ENCODE results near the gene WDR6. TPM values are rescaled to one million over a fixed set of nuclear protein-coding genes. Genes with fewer than 3 reads are reported as not detected.

Gene WDR6
- total RNA-seq, 1 experiment from 2014 or later, result 35.5 TPM

- Histone ChIP-seq H3K36me3 (peaks cover 65% of the 10 kb centered on the region), H3K27ac (no peak overlapping the region)
- no peak for DNase-seq (ENCODE audit: low read depth in 1 of 2, low spot score in 2 of 2)
These were observed 47.2 kb downstream of the WDR6 start for GRCh38 chr3:49054344-49054862.

GRCh38 chr3:49057268-49057667 is 50.1 kb downstream of the WDR6 start:
- no peaks in the 10 kb centered on the region for H3K27me3 ChIP-seq (replicated peaks)
- H3K4me1 ChIP-seq (replicated peaks), result peaks cover 9% of the 10 kb centered on the region; the same call in 1 of the 2 replicates
- no peak for DNase-seq (ENCODE audit: low read depth in 1 of 2, low spot score in 2 of 2)
- no peak overlapping the region for H3K4me3 ChIP-seq
- H3K36me3 ChIP-seq, result peaks cover 72% of the 10 kb centered on the region
- no peak overlapping the region for H3K27ac ChIP-seq
- H3K9me3 ChIP-seq (replicated peaks), result no peaks in the 10 kb centered on the region

More at GRCh38 chr3:49054344-49054862, 47.2 kb downstream of the WDR6 start:
- Histone ChIP-seq H3K9me3 (replicated peaks) (no peaks in the 10 kb centered on the region), H3K4me1 (replicated peaks) (peaks cover 9% of the 10 kb centered on the region; the same call in 1 of the 2 replicates), H3K4me3 (no peak overlapping the region), H3K27me3 (replicated peaks) (no peaks in the 10 kb centered on the region)

DNA sequence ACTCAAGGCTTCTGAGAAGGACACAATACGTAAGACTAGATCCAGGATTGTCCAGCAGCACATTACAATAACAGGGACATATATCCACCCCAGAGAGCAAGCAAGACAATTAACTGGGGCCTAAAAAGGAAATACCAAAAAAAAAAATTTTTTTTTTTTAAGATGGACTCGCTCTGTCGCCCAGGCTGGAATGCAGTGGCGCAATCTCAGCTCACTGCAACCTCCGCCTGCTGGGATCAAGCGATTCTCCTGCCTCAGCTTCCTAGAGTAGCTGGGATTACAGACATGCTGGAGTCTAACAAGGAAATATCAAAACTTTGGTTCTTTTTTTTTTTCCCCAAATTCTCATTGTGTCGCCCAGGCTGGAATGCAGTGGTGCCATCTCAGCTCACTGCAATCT is 50.8 kb downstream of the WDR6 start:
- peaks cover 9% of the 10 kb centered on the region; the same call in 1 of the 2 replicates for H3K4me1 ChIP-seq (replicated peaks)
- DNase-seq (ENCODE audit: low read depth in 1 of 2, low spot score in 2 of 2), result no peak
- no peaks in the 10 kb centered on the region for H3K9me3 ChIP-seq (replicated peaks)
- H3K36me3 ChIP-seq, result peaks cover 66% of the 10 kb centered on the region
- H3K27ac ChIP-seq, result no peak overlapping the region
- H3K4me3 ChIP-seq, result no peak overlapping the region
- no peaks in the 10 kb centered on the region for H3K27me3 ChIP-seq (replicated peaks)

Other genes starting within 250 kb of the WDR6 start
- 16.9 and 26.9 TPM in 2 replicates for gene PRKAR2A, start 159.5 kb upstream of the WDR6 start, total RNA-seq (2014; rRNA removed; shearing (Covaris generic))
- 21.9 and 32.6 TPM in 2 replicates for gene SLC25A20, start 108.5 kb upstream of the WDR6 start, total RNA-seq (2014; rRNA removed; shearing (Covaris generic))
- gene ARIH2, start 88.5 kb upstream of the WDR6 start, total RNA-seq (2014; rRNA removed; shearing (Covaris generic)), result 85.5 and 93.4 TPM in 2 replicates
- gene P4HTM, start 17.1 kb upstream of the WDR6 start, total RNA-seq (2014; rRNA removed; shearing (Covaris generic)), result 25.5 and 34.4 TPM in 2 replicates
- 22.6 and 27.2 TPM in 2 replicates for gene DALRD3, start 11.2 kb downstream of the WDR6 start, total RNA-seq (2014; rRNA removed; shearing (Covaris generic))
- gene NDUFAF3, start 14.7 kb downstream of the WDR6 start, total RNA-seq (2014; rRNA removed; shearing (Covaris generic)), result 54.3 and 109 TPM in 2 replicates
- gene IMPDH2, start 22.0 kb downstream of the WDR6 start, total RNA-seq (2014; rRNA removed; shearing (Covaris generic)), result 105 and 128 TPM in 2 replicates
- 37.8 and 77.3 TPM in 2 replicates for gene QRICH1, start 86.7 kb downstream of the WDR6 start, total RNA-seq (2014; rRNA removed; shearing (Covaris generic))
- gene QARS1, start 97.4 kb downstream of the WDR6 start, total RNA-seq (2014; rRNA removed; shearing (Covaris generic)), result 98.5 and 111 TPM in 2 replicates
- gene USP19, start 113.4 kb downstream of the WDR6 start, total RNA-seq (2014; rRNA removed; shearing (Covaris generic)), result 21.5 and 23.8 TPM in 2 replicates
- gene LAMB2, start 125.7 kb downstream of the WDR6 start, total RNA-seq (2014; rRNA removed; shearing (Covaris generic)), result 97.2 and 171 TPM in 2 replicates
- 23.8 and 24.7 TPM in 2 replicates for gene CCDC71, start 158.9 kb downstream of the WDR6 start, total RNA-seq (2014; rRNA removed; shearing (Covaris generic))
- gene KLHDC8B, start 164.2 kb downstream of the WDR6 start, total RNA-seq (2014; rRNA removed; shearing (Covaris generic)), result 18.6 and 27.3 TPM in 2 replicates